Spleen (tissue), 11 donors: ENCODE results near the gene RPS18. TPM values are rescaled to one million over a fixed set of nuclear protein-coding genes. Genes with fewer than 3 reads are reported as not detected.

Experiments
- DNase-seq: peaks from one replicate; pipeline ENCODE4 v3.0.0-alpha.2; 2020
- H3K27ac ChIP-seq, 8 donors: fragments of 200-600 bp; sonication (generic) in 7 of 8; 1 replicate in 4 of 8; 2 replicates in 4 of 8; pipeline versions ENCODE4 v1.5.0 to v1.8.0; 2016 to 2021; ENCODE audit warnings: inconsistent platforms in 4 of 8, mild to moderate bottlenecking in 4 of 8, moderate library complexity in 1 of 8
- H3K27me3 ChIP-seq, 7 donors: fragments of 200-600 bp; sonication (generic) in 6 of 7; replicated peaks in 1 of 7; 1 replicate in 4 of 7; 2 replicates in 3 of 7; pipeline versions ENCODE4 v1.5.0 to v1.8.0; 2016 to 2021; ENCODE audit warnings: inconsistent platforms in 3 of 7, mild to moderate bottlenecking in 1 of 7
- H3K36me3 ChIP-seq, 6 donors: fragments of 200-600 bp; sonication (generic) in 5 of 6; 1 replicate in 4 of 6; 2 replicates in 2 of 6; pipeline versions ENCODE4 v1.5.0 to v1.8.0; 2016 to 2021; ENCODE audit warnings: inconsistent platforms in 2 of 6
- H3K4me1 ChIP-seq, 6 donors: fragments of 200-600 bp; sonication (generic) in 5 of 6; 1 replicate in 3 of 6; 2 replicates in 3 of 6; pipeline versions ENCODE4 v1.5.0 to v1.8.0; 2016 to 2021; ENCODE audit warnings: inconsistent platforms in 3 of 6
- H3K4me3 ChIP-seq, 8 donors: fragments of 200-600 bp; sonication (generic) in 7 of 8; 1 replicate in 4 of 8; 2 replicates in 4 of 8; pipeline versions ENCODE4 v1.5.0 to v1.8.0; 2016 to 2021; ENCODE audit warnings: inconsistent platforms in 4 of 8, mild to moderate bottlenecking in 4 of 8, moderate library complexity in 2 of 8
- H3K9me3 ChIP-seq, 8 donors: fragments of 200-600 bp; sonication (generic) in 7 of 8; 1 replicate in 4 of 8; 2 replicates in 4 of 8; pipeline versions ENCODE4 v1.5.0 to v1.8.0; 2016 to 2021; ENCODE audit warnings: inconsistent platforms in 4 of 8
- CTCF ChIP-seq, 11 experiments: fragments of 200-600 bp in 7 of 11; fragments of 450-650 bp in 4 of 11; sonication (generic) in 4 of 11; IDR thresholded peaks in 8 of 11; conservative IDR thresholded peaks in 3 of 11; 1 replicate in 7 of 11; 2 replicates in 4 of 11; pipeline versions ENCODE4 v1.4.0 to v1.8.0; 2016 to 2021; ENCODE audit warnings: antibody characterized with exemption in 11 of 11, inconsistent platforms in 4 of 11, mild to moderate bottlenecking in 1 of 11
- POLR2A ChIP-seq, 3 donors: fragments of 450-650 bp; IDR thresholded peaks; one replicate each; pipeline ENCODE4 v1.5.1; 2017; ENCODE audit warnings: antibody characterized with exemption in 3 of 3, mild to moderate bottlenecking in 1 of 3
- POLR2AphosphoS5 ChIP-seq, 3 donors: sonication (generic); formaldehyde crosslinking; IDR thresholded peaks; one replicate each; pipeline ENCODE4 v1.5.1; 2017; ENCODE audit warnings: antibody characterized with exemption in 3 of 3
- WGBS, 5 donors: extraction: QIAGEN DNeasy Blood & Tissue Kit in 3 of 5; methylation state at CpG; one replicate each; pipeline versions ENCODE4 v1.1.5 to v1.1.7; 2013 to 2018; 5-methylcytosine and 5-hydroxymethylcytosine counted together
- intact Hi-C: fragments of 100-400 bp; cut with DNase I; formaldehyde crosslinking; loops from one replicate; pipeline ENCODE4 v1.15.0; 2023; ENCODE audit warnings: low total_unique reads
- polyA plus RNA-seq, 3 donors: library from polyadenylated mRNA; stranded (reverse); fragments of 200-250 nt; gene quantifications; one replicate each; pipeline ENCODE4 v1.2.1, GENCODE V29; 2013
- total RNA-seq, 7 donors: library from RNA; depleted of rRNA in 3 of 7; stranded (reverse); fragments of >200 nt in 3 of 7; fragmentation: NEBNext Ultra II Directional in 4 of 7; extraction: Animal tissue kit (Norgen Biotek cat#: 25700) in 4 of 7; gene quantifications; one replicate each; pipeline versions ENCODE4 v1.1.0 to v1.2.1, GENCODE V29; 2016 to 2021
- donor health status: healthy with polysubstance abuse.
- donor health status: DM: no; HTN: no; CAD: no; lungs with moderate emphysema.
- donor health status: DM: no; HTN: no; CAD: no.
- donor health status: Bipolar disorder and iron deficiency.
- donor health status: healthy.
- donor health status: DM: no; HTN: no; CAD: no.
- donor health status: DM: yes; HTN: yes; CAD: no.

Gene RPS18
- total and polyA plus RNA-seq, 10 donors: 1,471 to 17,605 (median 2,766) TPM

GRCh38 chr6:33314515-33314942 is 42.7 kb downstream of the RPS18 start:
- no peaks in the 10 kb centered on the region for H3K9me3 ChIP-seq
- 1 to 4% (median 3%) methylated on average over 10 of the region's 10 CpGs for WGBS, 5 donors
- H3K27ac ChIP-seq: peak overlapping the region; percentile 95 to 100 (median 99)
- peak; percentile 85 for DNase-seq
- TF ChIP-seq CTCF (IDR thresholded peaks at IDR 0.05 in 8 of 11, conservative IDR thresholded peaks at IDR 0.05 in 3 of 11) (no peak), POLR2A (IDR thresholded peaks at IDR 0.05) (peak in 1 of 3 donors; percentile 42), POLR2AphosphoS5 (IDR thresholded peaks at IDR 0.05) (peak in 1 of 3 donors; percentile 60)
- intact Hi-C loops: no loop called here
- peaks cover 58 to 84% (median 77%) of the 10 kb centered on the region in 6 donors for H3K4me1 ChIP-seq
- no peaks in the 10 kb centered on the region for H3K27me3 ChIP-seq
- H3K36me3 ChIP-seq: peaks cover 2 to 59% (median 31%) of the 10 kb centered on the region in 6 donors
- peak overlapping the region; percentile 62 to 98 (median 80) for H3K4me3 ChIP-seq

- H3K4me3 ChIP-seq: peak overlapping the region in 7 of 8 donors; percentile 72 to 98 (median 83)
- peaks cover 59 to 84% (median 78%) of the 10 kb centered on the region in 6 donors for H3K4me1 ChIP-seq
- H3K27me3 ChIP-seq: no peaks in the 10 kb centered on the region
- H3K9me3 ChIP-seq: no peaks in the 10 kb centered on the region
- H3K27ac ChIP-seq: peak overlapping the region; percentile 95 to 100 (median 99)
- peaks cover 2 to 59% (median 33%) of the 10 kb centered on the region in 6 donors for H3K36me3 ChIP-seq
- DNase-seq: peak; percentile 89
- WGBS, 5 donors: 52 to 59% (median 55%) methylated on average over 35 to 47 of the region's 47 CpGs
- intact Hi-C loops: no loop called here
- TF ChIP-seq CTCF (IDR thresholded peaks at IDR 0.05 in 8 of 11, conservative IDR thresholded peaks at IDR 0.05 in 3 of 11) (no peak), POLR2A (IDR thresholded peaks at IDR 0.05) (no peak), POLR2AphosphoS5 (IDR thresholded peaks at IDR 0.05) (peak in 2 of 3 donors; percentile 62 to 66)
Observed at GRCh38 chr6:33314943-33315792, 43.3 kb downstream of the RPS18 start.

GRCh38 chr6:33315793-33316602 is 44.1 kb downstream of the RPS18 start:
- no peaks in the 10 kb centered on the region for H3K9me3 ChIP-seq
- 85 to 96% (median 91%) methylated on average over 13 to 17 of the region's 17 CpGs for WGBS, 5 donors
- no peak for TF ChIP-seq POLR2A (IDR thresholded peaks at IDR 0.05)
- H3K27ac ChIP-seq: peak overlapping the region in 6 of 8 donors; percentile 80 to 100 (median 100)
- no peak for DNase-seq
- intact Hi-C loops: no loop called here
- peak overlapping the region in 1 of 8 donors; percentile 93 for H3K4me3 ChIP-seq
- H3K36me3 ChIP-seq: peaks cover 2 to 59% (median 33%) of the 10 kb centered on the region in 6 donors
- H3K4me1 ChIP-seq: peaks cover 62 to 84% (median 78%) of the 10 kb centered on the region in 6 donors
- no peaks in the 10 kb centered on the region for H3K27me3 ChIP-seq

- H3K4me1 ChIP-seq: peaks cover 62 to 84% (median 78%) of the 10 kb centered on the region in 6 donors
- 72 to 81% (median 77%) methylated on average over 19 of the region's 19 CpGs for WGBS, 5 donors
Observed at GRCh38 chr6:33316603-33317418, 44.9 kb downstream of the RPS18 start.

More at GRCh38 chr6:33316603-33317418, 44.9 kb downstream of the RPS18 start:
- intact Hi-C loops: no loop called here
- H3K27ac ChIP-seq: peak overlapping the region in 7 of 8 donors; percentile 80 to 100 (median 94)
- peaks cover 2 to 58% (median 30%) of the 10 kb centered on the region in 6 donors for H3K36me3 ChIP-seq
- no peaks in the 10 kb centered on the region for H3K9me3 ChIP-seq
- H3K4me3 ChIP-seq: peak overlapping the region in 7 of 8 donors; percentile 57 to 82 (median 65)
- H3K27me3 ChIP-seq: no peaks in the 10 kb centered on the region
- no peak for TF ChIP-seq POLR2AphosphoS5 (IDR thresholded peaks at IDR 0.05)
- TF ChIP-seq CTCF (IDR thresholded peaks at IDR 0.05 in 8 of 11, conservative IDR thresholded peaks at IDR 0.05 in 3 of 11): no peak
- no peak for TF ChIP-seq POLR2A (IDR thresholded peaks at IDR 0.05)
- peak; percentile 87 for DNase-seq
